Suprapubic skin (tissue), 3 donors: ENCODE data around the gene WASHC4.

Experiments used
- POLR2AphosphoS5 ChIP-seq, 3 donors: sonication (generic); formaldehyde crosslinking; IDR thresholded peaks; one replicate each; pipeline ENCODE4 v1.6.1; 2017; ENCODE audit warnings: antibody characterized with exemption in 3 of 3
- TF ChIP-seq, protein P1 (sequence below), 2 donors: fragments of 200-600 bp in 1 of 2; fragments of 450-650 bp in 1 of 2; sonication (generic) in 1 of 2; IDR thresholded peaks; one replicate each; pipeline ENCODE4 v1.5.1; 2016 to 2019; ENCODE audit warnings: antibody characterized with exemption in 2 of 2, mild to moderate bottlenecking in 1 of 2, moderate library complexity in 1 of 2

DNA sequence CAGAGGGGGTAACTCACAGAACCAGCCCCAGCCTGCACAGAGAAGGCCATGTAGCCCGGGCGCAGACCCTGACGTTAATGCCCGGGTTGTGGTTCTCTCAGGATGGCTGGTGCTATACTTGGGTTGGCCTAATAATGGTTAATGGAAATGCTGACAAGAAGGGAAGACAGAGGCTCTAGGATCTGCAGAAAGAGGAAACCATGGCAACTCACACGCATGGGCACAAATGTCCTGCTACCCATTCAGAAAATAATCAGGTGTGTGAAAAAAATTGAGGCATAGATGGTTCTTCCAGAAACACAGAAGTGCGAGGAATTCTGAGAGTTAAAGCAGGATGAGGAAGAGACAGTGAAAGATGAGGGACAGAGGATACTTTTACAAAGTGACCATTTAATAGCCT lies 94.7 kb downstream of the WASHC4 start:
- TF ChIP-seq POLR2AphosphoS5 (IDR thresholded peaks at IDR 0.05): no peak
- TF ChIP-seq, protein P1, sequence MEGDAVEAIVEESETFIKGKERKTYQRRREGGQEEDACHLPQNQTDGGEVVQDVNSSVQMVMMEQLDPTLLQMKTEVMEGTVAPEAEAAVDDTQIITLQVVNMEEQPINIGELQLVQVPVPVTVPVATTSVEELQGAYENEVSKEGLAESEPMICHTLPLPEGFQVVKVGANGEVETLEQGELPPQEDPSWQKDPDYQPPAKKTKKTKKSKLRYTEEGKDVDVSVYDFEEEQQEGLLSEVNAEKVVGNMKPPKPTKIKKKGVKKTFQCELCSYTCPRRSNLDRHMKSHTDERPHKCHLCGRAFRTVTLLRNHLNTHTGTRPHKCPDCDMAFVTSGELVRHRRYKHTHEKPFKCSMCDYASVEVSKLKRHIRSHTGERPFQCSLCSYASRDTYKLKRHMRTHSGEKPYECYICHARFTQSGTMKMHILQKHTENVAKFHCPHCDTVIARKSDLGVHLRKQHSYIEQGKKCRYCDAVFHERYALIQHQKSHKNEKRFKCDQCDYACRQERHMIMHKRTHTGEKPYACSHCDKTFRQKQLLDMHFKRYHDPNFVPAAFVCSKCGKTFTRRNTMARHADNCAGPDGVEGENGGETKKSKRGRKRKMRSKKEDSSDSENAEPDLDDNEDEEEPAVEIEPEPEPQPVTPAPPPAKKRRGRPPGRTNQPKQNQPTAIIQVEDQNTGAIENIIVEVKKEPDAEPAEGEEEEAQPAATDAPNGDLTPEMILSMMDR (IDR thresholded peaks at IDR 0.05): no peak
